ENCODE results near the gene CALB2.

DNA sequence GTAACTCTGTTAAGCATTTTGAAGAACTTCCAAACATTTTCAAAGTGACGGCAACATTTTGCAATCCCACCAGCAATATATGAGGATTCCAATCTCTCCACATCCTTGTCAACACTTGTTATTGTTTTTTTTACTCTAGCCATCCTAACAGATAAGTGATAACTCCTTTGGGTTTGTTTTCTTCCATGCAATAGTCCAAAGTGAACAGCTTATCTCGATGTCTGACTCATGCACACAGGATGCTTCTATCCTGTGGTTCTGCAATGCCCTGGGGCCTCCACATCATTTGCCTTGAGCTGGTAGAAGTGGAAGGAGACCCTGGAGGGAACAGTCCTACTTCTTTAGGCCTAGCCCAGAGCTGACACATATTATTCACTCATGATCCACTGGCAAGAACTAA, 70.4 kb downstream of the CALB2 start:
- no peak for TF ChIP-seq CTCF (conservative IDR thresholded peaks at IDR 0.05; ENCODE audit: low read length)
- no peak for TF ChIP-seq EZH2phosphoT487 (IDR thresholded peaks at IDR 0.05; ENCODE audit: borderline replicate concordance, low read depth, low read length)
